ENCODE results near the gene JARID2.

DNA sequence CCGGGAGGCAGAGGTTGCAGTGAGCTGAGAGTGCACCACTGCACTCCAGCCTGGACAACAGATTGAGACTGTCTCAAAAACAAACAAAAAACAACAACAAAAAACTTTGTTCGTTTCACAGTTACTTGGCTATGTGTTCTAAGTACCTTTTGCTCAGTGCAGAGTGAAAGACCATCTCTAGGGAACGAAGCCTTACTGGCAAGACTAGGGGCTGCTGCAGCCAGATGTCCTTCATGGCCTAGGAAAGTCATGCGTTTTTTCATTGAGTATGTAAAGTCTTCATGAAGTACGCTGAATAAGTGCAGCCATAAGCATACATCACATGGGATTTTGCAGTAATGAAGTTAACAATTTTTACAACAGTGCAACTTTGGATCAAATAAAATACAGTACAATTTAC, 111.1 kb downstream of the JARID2 start:
- TF ChIP-seq EZH2 (IDR thresholded peaks at IDR 0.05) (no peak), POLR2AphosphoS5 (IDR thresholded peaks at IDR 0.05; ENCODE audit: borderline replicate concordance, low read depth, low read length) (no peak), FOXP2 (optimal IDR thresholded peaks at IDR 0.05; ENCODE audit: control extremely low read depth, extremely low read length, insufficient read depth) (no peak)
